GM18868 (cell line): Measurements from ENCODE around the gene YTHDF1.
"Not testable (repeated sequence)": the region's sequence is repeated elsewhere in the genome, so short reads cannot be mapped to it uniquely, and the experiment has no call there.

Experiments used
- ATAC-seq: cut with Tn5 transposase; IDR thresholded peaks from one replicate; pipeline ENCODE4 v1.9.1; 2021; ENCODE audit warnings: mild to moderate bottlenecking, moderate library complexity; ENCODE audit not compliant: unreplicated experiment

YTHDF1 gene

GRCh38 chr20:63228806-63229205, 12.9 kb upstream of the YTHDF1 start:
- ATAC-seq, result no peak

- no peak for ATAC-seq
Measured at GRCh38 chr20:63227260-63227659, 11.3 kb upstream of the YTHDF1 start.

GRCh38 chr20:63226042-63226943, 10.4 kb upstream of the YTHDF1 start:
- no peak for ATAC-seq

- no peak for ATAC-seq
Measured at GRCh38 chr20:63225082-63225454, 9.1 kb upstream of the YTHDF1 start.

- no peak for ATAC-seq
Measured at GRCh38 chr20:63224412-63225081, 8.6 kb upstream of the YTHDF1 start.

- ATAC-seq, result no peak
Measured at GRCh38 chr20:63223826-63224207, 7.9 kb upstream of the YTHDF1 start.

GRCh38 chr20:63223121-63223825, 7.3 kb upstream of the YTHDF1 start:
- ATAC-seq, result no peak

- no peak for ATAC-seq
Measured at GRCh38 chr20:63222541-63222940, 6.6 kb upstream of the YTHDF1 start.

- ATAC-seq, result not testable (repeated sequence)
Measured at GRCh38 chr20:63221400-63222053, 5.6 kb upstream of the YTHDF1 start.

- no peak for ATAC-seq
Measured at GRCh38 chr20:63220696-63221399, 4.9 kb upstream of the YTHDF1 start.

- no peak for ATAC-seq
Measured at GRCh38 chr20:63219866-63220521, 4.1 kb upstream of the YTHDF1 start.

GRCh38 chr20:63219447-63219821, 3.5 kb upstream of the YTHDF1 start:
- no peak for ATAC-seq

- no peak for ATAC-seq
Measured at GRCh38 chr20:63218701-63219446, 2.9 kb upstream of the YTHDF1 start.

- ATAC-seq, result no peak
Measured at GRCh38 chr20:63217706-63218105, 1.8 kb upstream of the YTHDF1 start.

GRCh38 chr20:63216849-63217471, 1.0 kb upstream of the YTHDF1 start:
- ATAC-seq, result no peak

- ATAC-seq, result peak; percentile 6
Measured at GRCh38 chr20:63215101-63216040, 560 bp downstream of the YTHDF1 start.

GRCh38 chr20:63214514-63214913, 1.4 kb downstream of the YTHDF1 start:
- no peak for ATAC-seq

GRCh38 chr20:63212792-63213191, 3.1 kb downstream of the YTHDF1 start:
- ATAC-seq, result no peak
